Cardiac fibroblast (primary cell): ENCODE data around the gene MAP3K7.

Experiments used
- DNase-seq, 2 donors: peaks; one replicate each; pipeline versions ENCODE4 v3.0.0 to v3.0.0-alpha.2; 2010; ENCODE audit warnings: low read depth in 2 of 2
- H3K4me3 ChIP-seq, 2 donors: replicated peaks in 1 of 2; 1 replicate in 1 of 2; 2 replicates in 1 of 2; pipeline ENCODE4 v1.5.1; 2011; ENCODE audit warnings: low read depth in 2 of 2, low read length in 2 of 2, mild to moderate bottlenecking in 2 of 2, moderate library complexity in 1 of 2
- TF ChIP-seq, protein P1 (sequence below): IDR thresholded peaks from one replicate; pipeline ENCODE4 v1.5.1; 2011; ENCODE audit warnings: low read depth, mild to moderate bottlenecking, low read length, inconsistent platforms

The MAP3K7 gene

DNA sequence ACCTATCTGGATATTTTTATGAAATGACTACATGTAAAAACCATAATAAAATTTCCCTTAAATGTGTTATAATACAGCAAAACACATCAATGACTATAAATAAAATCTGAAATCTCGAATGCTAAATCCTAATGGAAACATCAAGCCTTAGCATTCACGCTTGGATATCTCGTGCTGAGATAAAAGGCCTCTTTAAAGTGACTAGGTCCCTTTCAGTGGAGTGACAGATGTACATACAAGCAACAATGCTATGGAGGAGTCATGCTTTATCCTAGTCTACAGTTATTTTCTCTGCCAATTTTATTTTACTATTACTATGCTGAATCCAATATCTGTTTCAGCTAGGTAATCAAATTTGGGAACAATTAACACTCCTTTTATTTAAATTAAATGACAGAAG is 72.4 kb downstream of the MAP3K7 start:
- TF ChIP-seq, protein P1, sequence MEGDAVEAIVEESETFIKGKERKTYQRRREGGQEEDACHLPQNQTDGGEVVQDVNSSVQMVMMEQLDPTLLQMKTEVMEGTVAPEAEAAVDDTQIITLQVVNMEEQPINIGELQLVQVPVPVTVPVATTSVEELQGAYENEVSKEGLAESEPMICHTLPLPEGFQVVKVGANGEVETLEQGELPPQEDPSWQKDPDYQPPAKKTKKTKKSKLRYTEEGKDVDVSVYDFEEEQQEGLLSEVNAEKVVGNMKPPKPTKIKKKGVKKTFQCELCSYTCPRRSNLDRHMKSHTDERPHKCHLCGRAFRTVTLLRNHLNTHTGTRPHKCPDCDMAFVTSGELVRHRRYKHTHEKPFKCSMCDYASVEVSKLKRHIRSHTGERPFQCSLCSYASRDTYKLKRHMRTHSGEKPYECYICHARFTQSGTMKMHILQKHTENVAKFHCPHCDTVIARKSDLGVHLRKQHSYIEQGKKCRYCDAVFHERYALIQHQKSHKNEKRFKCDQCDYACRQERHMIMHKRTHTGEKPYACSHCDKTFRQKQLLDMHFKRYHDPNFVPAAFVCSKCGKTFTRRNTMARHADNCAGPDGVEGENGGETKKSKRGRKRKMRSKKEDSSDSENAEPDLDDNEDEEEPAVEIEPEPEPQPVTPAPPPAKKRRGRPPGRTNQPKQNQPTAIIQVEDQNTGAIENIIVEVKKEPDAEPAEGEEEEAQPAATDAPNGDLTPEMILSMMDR = no peak
- H3K4me3 ChIP-seq = no peak overlapping the region
- DNase-seq = no peak

DNA sequence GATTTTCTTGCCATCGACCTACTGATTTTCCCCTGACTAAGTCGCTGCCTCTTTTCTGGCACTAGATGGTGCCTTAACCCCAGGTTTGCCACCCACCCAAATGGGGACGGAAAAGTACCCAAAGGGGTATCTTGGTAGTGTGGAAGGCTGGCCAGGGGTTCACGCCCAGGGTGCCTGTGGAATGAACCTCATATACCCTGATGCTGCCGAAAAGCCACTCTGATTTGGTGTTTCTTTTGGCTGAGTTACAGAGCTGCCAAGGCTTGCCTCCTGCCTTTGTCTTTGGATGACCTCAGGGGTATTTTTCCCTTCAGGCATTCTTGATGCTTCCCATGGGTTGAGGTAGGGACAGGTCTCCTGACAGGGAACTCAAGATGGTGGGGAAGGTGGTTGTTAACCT is 78.1 kb downstream of the MAP3K7 start:
- no peak for DNase-seq
- no peak overlapping the region for H3K4me3 ChIP-seq
- TF ChIP-seq, protein P1 = no peak

DNA sequence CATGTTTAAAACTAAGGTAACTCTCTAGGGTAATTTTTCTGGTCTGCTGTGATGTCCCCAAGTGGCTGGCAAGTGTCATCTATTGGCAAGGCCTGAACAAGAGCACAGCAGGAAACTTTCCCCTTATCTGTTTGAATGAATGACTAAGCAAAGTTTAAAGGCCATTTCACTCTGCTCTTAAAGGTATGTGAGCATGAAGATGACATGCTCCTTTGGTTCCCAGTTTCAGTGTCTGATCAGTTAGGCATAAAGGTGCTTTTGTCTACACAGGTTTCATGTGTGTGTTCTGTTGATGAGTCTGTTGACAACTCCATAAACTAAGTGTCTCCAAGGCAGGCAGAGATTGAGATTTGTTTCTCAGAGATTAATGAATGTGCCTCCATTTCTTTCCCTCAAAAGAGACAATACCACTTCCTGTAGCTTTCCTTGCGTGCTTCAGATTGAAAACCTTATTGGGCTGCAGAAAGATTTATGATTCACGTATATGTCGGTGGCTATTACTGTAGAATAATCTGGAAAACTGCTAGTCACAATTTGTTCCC is 83.9 kb downstream of the MAP3K7 start:
- no peak for DNase-seq
- H3K4me3 ChIP-seq = no peak overlapping the region
- TF ChIP-seq, protein P1 = no peak

DNA sequence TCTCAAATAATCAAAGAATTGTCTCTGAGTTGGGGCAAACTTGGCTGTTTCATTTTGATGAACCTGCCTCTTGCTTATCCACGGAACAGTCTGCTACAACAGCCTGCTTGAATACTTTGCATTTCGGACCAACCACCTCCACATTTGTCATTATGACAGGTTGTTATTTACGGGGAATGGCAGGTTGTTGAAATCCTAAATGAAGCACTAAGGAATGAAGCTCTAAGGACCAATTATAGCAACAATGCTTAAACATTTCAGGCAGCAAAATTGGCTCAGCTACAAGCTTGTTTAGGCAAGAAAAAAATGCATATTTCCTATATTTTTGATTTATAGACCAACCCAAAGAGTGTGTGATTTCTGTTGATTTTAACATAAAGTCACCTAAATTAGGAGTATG is 84.5 kb downstream of the MAP3K7 start:
- DNase-seq = no peak
- H3K4me3 ChIP-seq = no peak overlapping the region
- TF ChIP-seq, protein P1 = no peak

DNA sequence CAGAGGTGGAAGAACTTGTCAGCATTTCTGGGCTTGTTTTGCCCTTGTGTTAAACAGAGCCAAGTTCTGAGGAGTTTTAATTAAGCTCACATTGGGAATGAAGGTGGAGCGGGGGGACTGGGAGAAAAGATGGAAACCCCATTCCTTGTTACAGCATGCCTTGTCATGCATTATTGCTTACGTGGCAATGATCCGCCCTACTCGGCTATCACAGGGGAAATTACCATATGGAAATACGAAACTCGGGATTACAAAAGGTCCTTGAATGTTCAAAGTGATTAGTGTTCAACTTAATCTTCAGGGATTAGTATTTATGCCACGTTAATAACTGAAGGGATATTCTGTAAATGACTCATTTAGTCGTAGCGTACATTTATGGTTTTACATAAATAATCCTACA is 86.4 kb downstream of the MAP3K7 start:
- H3K4me3 ChIP-seq = no peak overlapping the region
- TF ChIP-seq, protein P1 = no peak
- no peak for DNase-seq

DNA sequence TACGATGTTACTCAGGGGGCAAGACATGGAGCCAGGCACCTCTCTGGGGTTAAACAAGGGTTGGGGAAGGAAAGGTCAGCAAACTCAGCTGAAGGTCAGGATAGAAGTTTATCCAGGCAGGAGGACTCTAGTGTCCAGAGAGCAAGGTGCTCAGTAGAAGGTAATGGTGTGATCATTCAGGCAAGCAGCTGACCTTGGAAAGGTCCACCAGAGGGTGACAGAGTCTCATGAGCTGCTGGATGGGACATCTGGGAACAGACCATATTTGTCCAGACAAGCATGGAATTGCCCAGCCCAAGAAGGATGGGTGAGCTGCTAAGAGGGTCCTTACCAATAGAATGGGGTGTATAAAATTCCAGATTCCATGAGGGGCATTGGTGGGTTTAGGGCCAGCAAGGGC is 89.5 kb downstream of the MAP3K7 start:
- TF ChIP-seq, protein P1 = peak; percentile 4
- no peak for DNase-seq

DNA sequence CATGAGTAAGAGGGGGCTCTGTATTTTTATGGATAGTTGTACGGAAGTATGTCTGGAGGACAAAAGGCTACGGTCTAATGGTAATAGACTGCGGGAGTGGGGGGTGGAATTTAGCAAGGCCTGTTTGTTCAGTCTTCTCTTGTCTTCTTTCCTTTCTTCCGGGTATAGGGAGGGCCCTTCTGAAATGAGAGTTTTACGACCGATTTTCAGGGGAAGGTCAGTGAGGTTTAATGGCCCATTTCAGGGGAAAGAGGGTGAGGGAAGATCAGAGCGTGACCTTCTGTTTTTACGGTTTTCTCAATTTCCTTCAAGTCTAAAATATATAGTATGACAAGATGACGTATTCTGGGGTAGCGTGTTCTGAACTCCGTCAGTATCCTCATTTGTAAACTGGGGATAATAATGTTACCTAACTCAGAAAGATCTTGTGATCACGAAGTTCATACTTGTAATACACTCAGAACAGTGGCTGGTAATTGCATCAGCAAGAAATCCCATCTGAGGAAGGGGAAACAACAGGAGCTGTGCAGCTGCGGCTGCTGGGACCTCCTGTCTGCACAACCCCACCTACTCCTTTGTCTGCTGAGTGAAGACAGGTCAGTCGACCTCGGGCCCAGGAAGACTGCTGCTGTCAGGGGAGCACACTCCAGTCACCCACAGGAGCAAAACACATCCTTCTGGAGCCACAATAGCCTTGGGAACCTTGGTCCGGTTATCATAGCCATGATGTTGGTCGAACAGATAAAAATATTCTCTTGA is 90.4 kb downstream of the MAP3K7 start:
- DNase-seq = no peak

More for the DNA sequence above, 89.5 kb downstream of the MAP3K7 start:
- H3K4me3 ChIP-seq = no peak overlapping the region

More for the DNA sequence above, 90.4 kb downstream of the MAP3K7 start:
- H3K4me3 ChIP-seq = no peak overlapping the region
- TF ChIP-seq, protein P1 = no peak
